Stimulated activated CD8-positive, alpha-beta memory T cell treated with anti-CD3 and anti-CD28 coated beads, Interleukin-7, amount 100 ng/mL, for 1 hour (primary cell): ENCODE data around the gene RAI1.

Experiments used
- DNase-seq, 2 donors: peaks; one replicate each; pipeline ENCODE4 v3.0.0-alpha.2; 2020; ENCODE audit warnings: low read depth in 2 of 2

RAI1 gene

GRCh38 chr17:17833658-17834357 lies 152.6 kb downstream of the RAI1 start:
- DNase-seq: no peak

GRCh38 chr17:17834974-17835373 lies 153.7 kb downstream of the RAI1 start:
- DNase-seq: no peak

GRCh38 chr17:17835415-17836249 lies 154.4 kb downstream of the RAI1 start:
- no peak for DNase-seq

GRCh38 chr17:17836250-17836817 lies 155.1 kb downstream of the RAI1 start:
- peak; percentile 93 to 94 for DNase-seq

- peak in 1 of 2 donors; percentile 32 for DNase-seq
Measured at GRCh38 chr17:17836818-17837379, 155.6 kb downstream of the RAI1 start, which contains the start of gene SREBF1. TSS of gene SREBF1 (minus strand) at chr17:17836986. CDS start at chr17:17836817, 169 bp downstream.

GRCh38 chr17:17837380-17837821 lies 156.1 kb downstream of the RAI1 start:
- DNase-seq: no peak

GRCh38 chr17:17837966-17838962 lies 157.0 kb downstream of the RAI1 start:
- no peak for DNase-seq

GRCh38 chr17:17839791-17840707 lies 158.8 kb downstream of the RAI1 start:
- DNase-seq: peak; percentile 57 to 62

- no peak for DNase-seq
Measured at GRCh38 chr17:17840751-17841591, 159.7 kb downstream of the RAI1 start.

GRCh38 chr17:17841601-17842025 lies 160.4 kb downstream of the RAI1 start:
- no peak for DNase-seq

- no peak for DNase-seq
Measured at GRCh38 chr17:17842111-17842876, 161.0 kb downstream of the RAI1 start.

- no peak for DNase-seq
Measured at GRCh38 chr17:17843096-17843495, 161.8 kb downstream of the RAI1 start.

- DNase-seq: no peak
Measured at GRCh38 chr17:17844079-17844478, 162.8 kb downstream of the RAI1 start.

- DNase-seq: no peak
Measured at GRCh38 chr17:17844500-17844899, 163.2 kb downstream of the RAI1 start.

GRCh38 chr17:17845046-17845775 lies 164.0 kb downstream of the RAI1 start:
- no peak for DNase-seq

- no peak for DNase-seq
Measured at GRCh38 chr17:17846003-17846402, 164.7 kb downstream of the RAI1 start.

GRCh38 chr17:17846645-17847044 lies 165.4 kb downstream of the RAI1 start:
- DNase-seq: no peak
